ENCODE data around the gene KCNJ15.
A peak's percentile ranks its signal among the peaks of the same experiment; 100 is the strongest.

Gene KCNJ15
- 0 to 0.06 (median 0) reads per million in 9 experiments for total RNA-seq

- Mint-ChIP-seq H3K9me3 (no peaks in the 10 kb centered on the region), H3K4me3 (no peak within 1 kb of the TSS), H3K27me3 (peaks cover 5 to 16% of the 10 kb centered on the region in 2 donors), H3K4me1 (ENCODE audit: low read depth in 2 of 2) (no peaks in the 10 kb centered on the region), H3K36me3 (ENCODE audit: insufficient read depth) (no peaks in the 10 kb centered on the region), H3K27ac (no peak within 1 kb of the TSS)
- no peak for DNase-seq
- no peak for ATAC-seq (replicated peaks)
Measured at GRCh38 chr21:38256599-38257302, at the start of gene KCNJ15. Gene KCNJ15, plus strand, starts transcription at chr21:38256991. Its CDS starts 42,271 bp downstream, at chr21:38299262.

GRCh38 chr21:38208118-38208517 lies 48.7 kb upstream of the KCNJ15 start:
- DNase-seq: no peak
- Mint-ChIP-seq H3K4me3 (no peak overlapping the region), H3K9me3 (peaks cover 0 to 2% of the 10 kb centered on the region in 2 donors), H3K27ac (no peak overlapping the region), H3K27me3 (peaks cover 34 to 39% of the 10 kb centered on the region in 2 donors), H3K36me3 (ENCODE audit: insufficient read depth) (no peaks in the 10 kb centered on the region), H3K4me1 (ENCODE audit: low read depth in 2 of 2) (no peaks in the 10 kb centered on the region)
- no peak for ATAC-seq (replicated peaks)

DNA sequence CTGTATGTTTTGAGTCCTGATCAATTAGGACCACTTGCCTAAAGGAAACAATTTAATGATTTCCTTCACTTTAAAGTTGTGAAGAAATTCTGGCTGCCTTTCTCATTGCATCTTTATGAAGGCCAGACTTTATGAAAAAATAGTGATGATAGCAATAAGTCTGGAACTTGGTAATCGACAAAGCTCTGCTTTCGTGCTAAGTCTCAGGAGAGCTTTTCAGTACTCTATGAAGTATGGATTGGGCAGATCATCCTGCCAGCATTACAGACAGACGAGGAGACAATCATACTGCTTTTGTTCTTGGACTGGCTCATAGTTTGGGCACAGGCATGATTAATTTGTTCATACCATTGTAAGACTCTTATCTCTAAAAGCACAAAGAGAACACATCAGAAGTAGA lies 45.5 kb upstream of the KCNJ15 start:
- H3K27me3 Mint-ChIP-seq: peaks cover 20 to 29% of the 10 kb centered on the region in 2 donors
- H3K36me3 Mint-ChIP-seq (ENCODE audit: insufficient read depth): no peaks in the 10 kb centered on the region
- ATAC-seq (replicated peaks) (no peak), DNase-seq (no peak)
- H3K9me3 Mint-ChIP-seq: peaks cover 0 to 2% of the 10 kb centered on the region in 2 donors
- H3K27ac Mint-ChIP-seq: no peak overlapping the region
- H3K4me3 Mint-ChIP-seq: no peak overlapping the region
- H3K4me1 Mint-ChIP-seq (ENCODE audit: low read depth in 2 of 2): no peaks in the 10 kb centered on the region

DNA sequence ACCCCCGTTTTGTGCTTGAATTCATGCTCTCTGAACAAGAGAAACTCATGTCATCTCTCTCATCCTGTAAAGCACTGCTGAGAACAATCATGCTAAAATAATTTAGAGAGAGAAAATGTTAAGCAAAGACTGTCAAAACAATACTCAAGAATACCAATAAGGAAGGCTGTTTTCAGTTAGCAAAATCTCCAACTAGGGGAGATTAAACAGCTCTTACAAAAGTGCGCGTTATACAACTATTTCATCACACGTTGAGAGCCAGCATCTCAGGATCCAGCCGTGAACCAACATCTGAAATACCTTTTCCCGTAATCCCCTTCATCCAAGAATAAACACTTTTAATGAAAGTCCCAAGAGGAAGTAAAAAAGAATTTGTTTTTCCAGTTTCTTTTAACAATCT lies 44.1 kb upstream of the KCNJ15 start:
- Mint-ChIP-seq H3K27ac (no peak overlapping the region), H3K9me3 (peaks cover 0 to 2% of the 10 kb centered on the region in 2 donors), H3K36me3 (ENCODE audit: insufficient read depth) (no peaks in the 10 kb centered on the region), H3K4me3 (no peak overlapping the region), H3K27me3 (peaks cover 20 to 21% of the 10 kb centered on the region in 2 donors), H3K4me1 (ENCODE audit: low read depth in 2 of 2) (no peaks in the 10 kb centered on the region)
- DNase-seq (no peak), ATAC-seq (replicated peaks) (no peak)

GRCh38 chr21:38219049-38219628 lies 37.7 kb upstream of the KCNJ15 start:
- peaks cover 5% of the 10 kb centered on the region for H3K36me3 Mint-ChIP-seq (ENCODE audit: insufficient read depth)

GRCh38 chr21:38220270-38220737 lies 36.5 kb upstream of the KCNJ15 start:
- Mint-ChIP-seq H3K9me3 (peaks cover 4 to 7% of the 10 kb centered on the region in 2 donors), H3K4me3 (no peak overlapping the region), H3K4me1 (ENCODE audit: low read depth in 2 of 2) (no peaks in the 10 kb centered on the region), H3K27me3 (peaks cover 0 to 10% of the 10 kb centered on the region in 2 donors), H3K36me3 (ENCODE audit: insufficient read depth) (peaks cover 5% of the 10 kb centered on the region), H3K27ac (no peak overlapping the region)
- DNase-seq: no peak
- ATAC-seq (replicated peaks): no peak

More at GRCh38 chr21:38219049-38219628, 37.7 kb upstream of the KCNJ15 start:
- no peak overlapping the region for H3K27ac Mint-ChIP-seq
- H3K4me3 Mint-ChIP-seq: no peak overlapping the region
- H3K9me3 Mint-ChIP-seq: peaks cover 4 to 7% of the 10 kb centered on the region in 2 donors
- DNase-seq (peak; percentile 18 to 34 (median 24)), ATAC-seq (replicated peaks) (no peak)
- no peaks in the 10 kb centered on the region for H3K4me1 Mint-ChIP-seq (ENCODE audit: low read depth in 2 of 2)
- peaks cover 0 to 10% of the 10 kb centered on the region in 2 donors for H3K27me3 Mint-ChIP-seq

- ATAC-seq (replicated peaks) (no peak), DNase-seq (no peak)
- peaks cover 5% of the 10 kb centered on the region for H3K36me3 Mint-ChIP-seq (ENCODE audit: insufficient read depth)
- peaks cover 0 to 10% of the 10 kb centered on the region in 2 donors for H3K27me3 Mint-ChIP-seq
- no peaks in the 10 kb centered on the region for H3K4me1 Mint-ChIP-seq (ENCODE audit: low read depth in 2 of 2)
- H3K27ac Mint-ChIP-seq: no peak overlapping the region
- H3K9me3 Mint-ChIP-seq: peaks cover 4 to 7% of the 10 kb centered on the region in 2 donors
- H3K4me3 Mint-ChIP-seq: no peak overlapping the region
Measured at GRCh38 chr21:38221594-38221993, 35.2 kb upstream of the KCNJ15 start.

GRCh38 chr21:38223893-38224540 lies 32.8 kb upstream of the KCNJ15 start:
- H3K27ac Mint-ChIP-seq: no peak overlapping the region
- H3K4me3 Mint-ChIP-seq: no peak overlapping the region
- H3K36me3 Mint-ChIP-seq (ENCODE audit: insufficient read depth): peaks cover 5% of the 10 kb centered on the region
- H3K27me3 Mint-ChIP-seq: peaks cover 0 to 7% of the 10 kb centered on the region in 2 donors
- no peak for DNase-seq
- peaks cover 10 to 22% of the 10 kb centered on the region in 2 donors for H3K9me3 Mint-ChIP-seq
- H3K4me1 Mint-ChIP-seq (ENCODE audit: low read depth in 2 of 2): peaks cover 0 to 2% of the 10 kb centered on the region in 2 donors
- ATAC-seq (replicated peaks): no peak

- Mint-ChIP-seq H3K36me3 (ENCODE audit: insufficient read depth) (peaks cover 4% of the 10 kb centered on the region), H3K27me3 (no peaks in the 10 kb centered on the region), H3K4me3 (no peak overlapping the region), H3K27ac (no peak overlapping the region), H3K9me3 (peaks cover 12 to 33% of the 10 kb centered on the region in 2 donors), H3K4me1 (ENCODE audit: low read depth in 2 of 2) (peaks cover 0 to 2% of the 10 kb centered on the region in 2 donors)
- no peak for DNase-seq
- ATAC-seq (replicated peaks): no peak
Measured at GRCh38 chr21:38227401-38227800, 29.4 kb upstream of the KCNJ15 start.

DNA sequence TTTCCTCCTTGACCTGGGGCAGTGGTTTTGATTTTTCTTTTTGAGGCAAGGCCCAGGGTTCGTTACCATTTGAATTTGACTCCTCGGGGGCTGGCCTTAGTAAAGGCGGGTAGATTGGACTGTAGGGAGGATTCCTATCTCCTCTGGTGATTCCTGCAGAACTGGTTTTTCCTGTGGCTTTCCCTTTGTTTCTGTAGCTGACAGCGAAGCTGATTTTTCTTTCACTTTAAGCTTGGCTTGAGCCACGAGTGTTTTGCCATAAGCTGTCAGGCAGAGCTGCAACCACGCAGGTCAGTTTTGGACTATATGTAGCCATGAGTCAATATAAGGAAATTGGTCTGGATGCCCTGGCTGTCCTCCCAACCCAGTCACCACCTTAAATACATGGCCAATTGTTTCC lies 28.7 kb upstream of the KCNJ15 start:
- Mint-ChIP-seq H3K9me3 (peaks cover 9 to 33% of the 10 kb centered on the region in 2 donors), H3K36me3 (ENCODE audit: insufficient read depth) (no peaks in the 10 kb centered on the region), H3K4me1 (ENCODE audit: low read depth in 2 of 2) (peaks cover 0 to 2% of the 10 kb centered on the region in 2 donors), H3K27ac (no peak overlapping the region), H3K4me3 (no peak overlapping the region), H3K27me3 (no peaks in the 10 kb centered on the region)
- ATAC-seq (replicated peaks) (no peak), DNase-seq (no peak)

GRCh38 chr21:38228537-38228936 lies 28.3 kb upstream of the KCNJ15 start:
- peaks cover 0 to 2% of the 10 kb centered on the region in 2 donors for H3K4me1 Mint-ChIP-seq (ENCODE audit: low read depth in 2 of 2)
- H3K9me3 Mint-ChIP-seq: peaks cover 9 to 31% of the 10 kb centered on the region in 2 donors
- ATAC-seq (replicated peaks): no peak
- H3K27ac Mint-ChIP-seq: no peak overlapping the region
- no peaks in the 10 kb centered on the region for H3K36me3 Mint-ChIP-seq (ENCODE audit: insufficient read depth)
- DNase-seq: no peak
- no peak overlapping the region for H3K4me3 Mint-ChIP-seq
- H3K27me3 Mint-ChIP-seq: no peaks in the 10 kb centered on the region

- H3K27ac Mint-ChIP-seq: no peak overlapping the region
- H3K4me1 Mint-ChIP-seq (ENCODE audit: low read depth in 2 of 2): peaks cover 0 to 2% of the 10 kb centered on the region in 2 donors
- H3K36me3 Mint-ChIP-seq (ENCODE audit: insufficient read depth): no peaks in the 10 kb centered on the region
- DNase-seq (no peak), ATAC-seq (replicated peaks) (no peak)
- no peaks in the 10 kb centered on the region for H3K27me3 Mint-ChIP-seq
- H3K9me3 Mint-ChIP-seq: peaks cover 7 to 26% of the 10 kb centered on the region in 2 donors
- H3K4me3 Mint-ChIP-seq: no peak overlapping the region
Measured at GRCh38 chr21:38229260-38229877, 27.4 kb upstream of the KCNJ15 start.

GRCh38 chr21:38234395-38235142 lies 22.2 kb upstream of the KCNJ15 start:
- H3K4me1 Mint-ChIP-seq (ENCODE audit: low read depth in 2 of 2): no peaks in the 10 kb centered on the region
- no peak overlapping the region for H3K27ac Mint-ChIP-seq
- peaks cover 15 to 18% of the 10 kb centered on the region in 2 donors for H3K27me3 Mint-ChIP-seq
- ATAC-seq (replicated peaks) (no peak), DNase-seq (no peak)
- H3K36me3 Mint-ChIP-seq (ENCODE audit: insufficient read depth): no peaks in the 10 kb centered on the region
- no peak overlapping the region for H3K4me3 Mint-ChIP-seq
- peaks cover 0 to 7% of the 10 kb centered on the region in 2 donors for H3K9me3 Mint-ChIP-seq

Data from effector memory CD8-positive, alpha-beta T cell (primary cell).